ENCODE data around the gene TEDC1.

DNA sequence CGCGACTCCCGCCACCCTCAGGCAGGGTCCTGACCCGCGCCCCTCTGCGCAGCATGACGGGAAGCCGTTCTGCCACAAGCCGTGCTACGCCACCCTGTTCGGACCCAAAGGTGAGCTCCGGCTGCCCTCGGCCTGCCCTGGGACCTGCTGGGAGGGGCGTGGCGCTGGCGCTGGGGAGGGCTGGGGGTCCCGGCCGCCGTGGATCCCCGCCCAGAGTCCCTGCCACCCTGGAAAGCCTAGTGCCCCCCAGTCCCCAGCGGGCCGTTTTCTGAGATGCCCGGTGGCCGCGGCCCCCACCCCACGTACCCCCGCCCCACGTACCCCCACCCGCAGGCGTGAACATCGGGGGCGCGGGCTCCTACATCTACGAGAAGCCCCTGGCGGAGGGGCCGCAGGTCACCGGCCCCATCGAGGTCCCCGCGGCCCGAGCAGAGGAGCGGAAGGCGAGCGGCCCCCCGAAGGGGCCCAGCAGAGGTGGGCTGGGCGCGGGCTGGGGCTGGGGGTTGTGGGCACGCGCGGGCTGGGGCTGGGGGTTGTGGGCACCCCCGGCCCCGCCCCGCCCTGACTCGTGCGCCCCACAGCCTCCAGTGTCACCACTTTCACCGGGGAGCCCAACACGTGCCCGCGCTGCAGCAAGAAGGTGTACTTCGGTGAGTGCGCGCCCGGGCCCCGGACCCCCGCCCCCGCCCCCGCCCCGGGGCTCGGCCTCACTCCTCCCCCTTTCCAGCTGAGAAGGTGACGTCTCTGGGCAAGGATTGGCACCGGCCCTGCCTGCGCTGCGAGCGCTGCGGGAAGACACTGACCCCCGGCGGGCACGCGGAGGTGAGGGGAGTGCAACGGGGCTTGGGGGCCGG is 12.4 kb upstream of the TEDC1 start:
- no peak for TF ChIP-seq EZH2 (IDR thresholded peaks at IDR 0.05)
- no peak for TF ChIP-seq POLR2AphosphoS5 (IDR thresholded peaks at IDR 0.05; ENCODE audit: borderline replicate concordance, low read depth, low read length)
